ENCODE measurements around the gene ASCL5.

DNA sequence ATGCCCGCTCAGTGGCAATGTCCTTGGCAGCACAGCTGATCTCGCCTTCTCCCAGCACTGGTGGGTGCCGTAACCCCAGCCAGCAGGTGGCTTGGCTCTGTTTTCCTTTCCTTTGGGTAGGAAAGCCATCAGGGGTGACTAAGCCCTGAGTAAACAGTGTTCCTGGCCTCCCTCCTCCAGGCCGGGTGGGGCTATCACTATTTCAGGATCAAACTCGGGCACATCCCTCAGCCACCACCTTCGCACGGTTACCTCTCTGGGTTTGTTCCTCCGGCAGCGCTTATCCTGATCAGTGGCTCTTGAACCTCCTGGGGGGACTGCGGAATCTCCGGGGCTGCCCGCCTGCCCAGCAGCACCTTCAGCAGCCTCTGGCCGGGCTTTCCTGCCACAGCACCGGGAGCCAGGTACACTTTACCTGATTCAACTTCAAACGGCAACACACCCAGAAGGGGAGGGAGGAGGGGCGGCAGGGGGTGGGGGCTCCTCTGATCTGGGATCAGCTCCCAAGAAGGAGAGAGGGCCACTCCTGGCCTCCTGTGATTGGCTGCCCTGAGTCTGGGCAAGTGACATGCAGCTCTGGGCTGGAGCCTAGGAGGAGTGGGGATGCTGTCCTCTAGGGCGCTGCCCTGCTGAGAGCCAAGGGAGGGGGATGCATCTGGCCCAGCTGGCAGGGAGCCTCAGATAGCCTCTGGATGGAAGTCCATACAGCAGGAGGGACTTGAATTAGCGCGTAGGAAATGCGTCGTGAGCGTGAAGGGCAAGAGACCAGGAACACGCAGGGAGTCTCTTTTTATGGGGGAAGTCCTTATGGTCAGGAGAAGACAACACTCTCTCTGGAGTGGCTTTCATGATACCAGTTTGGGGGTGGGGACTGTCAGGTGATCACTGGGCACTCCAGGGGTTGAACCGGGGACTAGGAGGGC lies at the start of gene ASCL5:
- TF ChIP-seq CTCF (conservative IDR thresholded peaks at IDR 0.05; ENCODE audit: low read depth, low read length) = no peak
- TF ChIP-seq EZH2 (IDR thresholded peaks at IDR 0.05; ENCODE audit: borderline replicate concordance, low read depth, low read length, poor library complexity, severe bottlenecking) = no peak
